Neural cell (in vitro differentiated cells): ENCODE results near the gene CEP295NL.

Source experiments
- EP300 ChIP-seq: fragments of 450-650 bp; conservative IDR thresholded peaks from 2 replicates; pipeline ENCODE4 v1.6.1; 2014; ENCODE audit warnings: antibody characterized with exemption, mild to moderate bottlenecking, moderate library complexity; ENCODE audit not compliant: poor library complexity, severe bottlenecking
- EZH2 ChIP-seq: fragments of 200-600, 300-800 bp; shearing (Covaris generic), sonication (generic); IDR thresholded peaks from 2 replicates; pipeline ENCODE4 v1.6.1; 2014; ENCODE audit warnings: antibody characterized with exemption, low read length, borderline replicate concordance, mild to moderate bottlenecking; ENCODE audit not compliant: insufficient read depth, poor library complexity, severe bottlenecking
- POLR2AphosphoS5 ChIP-seq: IDR thresholded peaks from 2 replicates; pipeline ENCODE4 v1.6.1; 2012
- SMC3 ChIP-seq: fragments of 450-650 bp; conservative IDR thresholded peaks from 2 replicates; pipeline ENCODE4 v1.6.1; 2014; ENCODE audit warnings: antibody characterized with exemption, mild to moderate bottlenecking, moderate library complexity; ENCODE audit not compliant: poor library complexity
- TF ChIP-seq, protein P1 (sequence below): fragments of 450-650 bp; IDR thresholded peaks from 2 replicates; pipeline ENCODE4 v1.5.1; 2014; ENCODE audit warnings: antibody characterized with exemption, mild to moderate bottlenecking, moderate library complexity; ENCODE audit not compliant: poor library complexity, severe bottlenecking
- TF ChIP-seq, protein P2 (sequence below): IDR thresholded peaks from 2 replicates; pipeline ENCODE4 v1.6.1; 2012; ENCODE audit warnings: borderline replicate concordance

DNA sequence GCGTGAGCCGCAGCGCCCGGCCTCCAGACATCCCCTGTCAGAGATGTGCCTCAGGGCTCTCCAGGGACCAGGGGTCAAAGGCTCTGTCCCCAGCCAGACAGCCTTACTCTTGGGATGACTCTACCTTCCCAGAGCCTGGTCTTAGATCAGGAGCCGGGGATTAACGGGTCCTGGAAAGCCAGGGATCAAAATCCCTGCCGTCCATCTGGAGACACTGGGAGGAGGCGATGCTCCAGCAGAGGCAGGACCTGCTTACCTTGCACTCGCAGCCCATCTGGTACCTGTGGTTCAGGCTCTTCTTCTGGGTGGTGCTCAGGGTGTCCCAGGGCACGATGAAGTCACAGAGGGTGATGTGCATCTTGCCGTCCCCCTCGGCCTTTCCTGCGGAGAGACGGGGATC is 45.7 kb downstream of the CEP295NL start:
- TF ChIP-seq, protein P1, sequence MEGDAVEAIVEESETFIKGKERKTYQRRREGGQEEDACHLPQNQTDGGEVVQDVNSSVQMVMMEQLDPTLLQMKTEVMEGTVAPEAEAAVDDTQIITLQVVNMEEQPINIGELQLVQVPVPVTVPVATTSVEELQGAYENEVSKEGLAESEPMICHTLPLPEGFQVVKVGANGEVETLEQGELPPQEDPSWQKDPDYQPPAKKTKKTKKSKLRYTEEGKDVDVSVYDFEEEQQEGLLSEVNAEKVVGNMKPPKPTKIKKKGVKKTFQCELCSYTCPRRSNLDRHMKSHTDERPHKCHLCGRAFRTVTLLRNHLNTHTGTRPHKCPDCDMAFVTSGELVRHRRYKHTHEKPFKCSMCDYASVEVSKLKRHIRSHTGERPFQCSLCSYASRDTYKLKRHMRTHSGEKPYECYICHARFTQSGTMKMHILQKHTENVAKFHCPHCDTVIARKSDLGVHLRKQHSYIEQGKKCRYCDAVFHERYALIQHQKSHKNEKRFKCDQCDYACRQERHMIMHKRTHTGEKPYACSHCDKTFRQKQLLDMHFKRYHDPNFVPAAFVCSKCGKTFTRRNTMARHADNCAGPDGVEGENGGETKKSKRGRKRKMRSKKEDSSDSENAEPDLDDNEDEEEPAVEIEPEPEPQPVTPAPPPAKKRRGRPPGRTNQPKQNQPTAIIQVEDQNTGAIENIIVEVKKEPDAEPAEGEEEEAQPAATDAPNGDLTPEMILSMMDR = no peak
- TF ChIP-seq EZH2 (no peak), POLR2AphosphoS5 (no peak), SMC3 (no peak), EP300 (no peak)
- TF ChIP-seq, protein P2, sequence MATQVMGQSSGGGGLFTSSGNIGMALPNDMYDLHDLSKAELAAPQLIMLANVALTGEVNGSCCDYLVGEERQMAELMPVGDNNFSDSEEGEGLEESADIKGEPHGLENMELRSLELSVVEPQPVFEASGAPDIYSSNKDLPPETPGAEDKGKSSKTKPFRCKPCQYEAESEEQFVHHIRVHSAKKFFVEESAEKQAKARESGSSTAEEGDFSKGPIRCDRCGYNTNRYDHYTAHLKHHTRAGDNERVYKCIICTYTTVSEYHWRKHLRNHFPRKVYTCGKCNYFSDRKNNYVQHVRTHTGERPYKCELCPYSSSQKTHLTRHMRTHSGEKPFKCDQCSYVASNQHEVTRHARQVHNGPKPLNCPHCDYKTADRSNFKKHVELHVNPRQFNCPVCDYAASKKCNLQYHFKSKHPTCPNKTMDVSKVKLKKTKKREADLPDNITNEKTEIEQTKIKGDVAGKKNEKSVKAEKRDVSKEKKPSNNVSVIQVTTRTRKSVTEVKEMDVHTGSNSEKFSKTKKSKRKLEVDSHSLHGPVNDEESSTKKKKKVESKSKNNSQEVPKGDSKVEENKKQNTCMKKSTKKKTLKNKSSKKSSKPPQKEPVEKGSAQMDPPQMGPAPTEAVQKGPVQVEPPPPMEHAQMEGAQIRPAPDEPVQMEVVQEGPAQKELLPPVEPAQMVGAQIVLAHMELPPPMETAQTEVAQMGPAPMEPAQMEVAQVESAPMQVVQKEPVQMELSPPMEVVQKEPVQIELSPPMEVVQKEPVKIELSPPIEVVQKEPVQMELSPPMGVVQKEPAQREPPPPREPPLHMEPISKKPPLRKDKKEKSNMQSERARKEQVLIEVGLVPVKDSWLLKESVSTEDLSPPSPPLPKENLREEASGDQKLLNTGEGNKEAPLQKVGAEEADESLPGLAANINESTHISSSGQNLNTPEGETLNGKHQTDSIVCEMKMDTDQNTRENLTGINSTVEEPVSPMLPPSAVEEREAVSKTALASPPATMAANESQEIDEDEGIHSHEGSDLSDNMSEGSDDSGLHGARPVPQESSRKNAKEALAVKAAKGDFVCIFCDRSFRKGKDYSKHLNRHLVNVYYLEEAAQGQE = no peak
